BLaER1 treated with 17β-estradiol and CSF1 and Interleukin-3, amounts not matched to agents 10 nM and 100 nM (cell line): ENCODE measurements around the gene ZFAND2B.

Experiments used
- H3K27ac ChIP-seq, 11 experiments: shearing (Covaris generic); formaldehyde crosslinking; 2 replicates each; pipeline ENCODE4 v1.8.1; 2022
- H3K27me3 ChIP-seq, 11 experiments: shearing (Covaris generic); formaldehyde crosslinking; 2 replicates each; pipeline ENCODE4 v1.8.1; 2022
- H3K36me3 ChIP-seq, 11 experiments: shearing (Covaris generic); formaldehyde crosslinking; 2 replicates each; pipeline ENCODE4 v1.8.1; 2022
- H3K4me1 ChIP-seq, 10 experiments: shearing (Covaris generic); formaldehyde crosslinking; 2 replicates each; pipeline ENCODE4 v1.8.1; 2022
- H3K4me2 ChIP-seq, 11 experiments: shearing (Covaris generic); formaldehyde crosslinking; 2 replicates each; pipeline ENCODE4 v1.8.1; 2022
- H3K4me3 ChIP-seq, 10 experiments: shearing (Covaris generic); formaldehyde crosslinking; 2 replicates each; pipeline ENCODE4 v1.8.1; 2022
- H3K9ac ChIP-seq, 11 experiments: shearing (Covaris generic); formaldehyde crosslinking; 2 replicates each; pipeline ENCODE4 v1.8.1; 2022
- H3K9me3 ChIP-seq, 11 experiments: shearing (Covaris generic); formaldehyde crosslinking; replicated peaks in 1 of 11; 2 replicates each; pipeline ENCODE4 v1.8.1; 2022
- H4K20me1 ChIP-seq, 11 experiments: shearing (Covaris generic); formaldehyde crosslinking; 2 replicates each; pipeline ENCODE4 v1.8.1; 2022
- Cebpa-rat ChIP-seq, 11 experiments: shearing (Covaris generic); IDR thresholded peaks; 2 replicates each; pipeline ENCODE4 v1.8.1; 2022

The ZFAND2B gene

GRCh38 chr2:219177552-219178376 lies 28.8 kb upstream of the ZFAND2B start, which contains the start of gene RETREG2:
RETREG2 (plus strand) TSS chr2:219178275; CDS start chr2:219178353, 78 bp downstream.
- peaks cover 32 to 73% (median 61%) of the 10 kb centered on the region in 11 experiments; a peak in 17 of 22 replicates for H4K20me1 ChIP-seq
- peak within 1 kb of the TSS; percentile 87 to 97 (median 91) for H3K9ac ChIP-seq
- H3K4me2 ChIP-seq = peak within 1 kb of the TSS; percentile 85 to 100 (median 96)
- H3K27me3 ChIP-seq = no peaks in the 10 kb centered on the region
- peak within 1 kb of the TSS; percentile 75 to 89 (median 82) for H3K4me3 ChIP-seq
- no peak for TF ChIP-seq Cebpa-rat (IDR thresholded peaks at IDR 0.05)
- peaks cover 57 to 71% (median 64%) of the 10 kb centered on the region in 10 experiments for H3K4me1 ChIP-seq
- H3K36me3 ChIP-seq = peaks cover 57 to 65% (median 61%) of the 10 kb centered on the region in 11 experiments
- peak within 1 kb of the TSS; percentile 92 to 99 (median 97) for H3K27ac ChIP-seq
- no peaks in the 10 kb centered on the region for H3K9me3 ChIP-seq

DNA sequence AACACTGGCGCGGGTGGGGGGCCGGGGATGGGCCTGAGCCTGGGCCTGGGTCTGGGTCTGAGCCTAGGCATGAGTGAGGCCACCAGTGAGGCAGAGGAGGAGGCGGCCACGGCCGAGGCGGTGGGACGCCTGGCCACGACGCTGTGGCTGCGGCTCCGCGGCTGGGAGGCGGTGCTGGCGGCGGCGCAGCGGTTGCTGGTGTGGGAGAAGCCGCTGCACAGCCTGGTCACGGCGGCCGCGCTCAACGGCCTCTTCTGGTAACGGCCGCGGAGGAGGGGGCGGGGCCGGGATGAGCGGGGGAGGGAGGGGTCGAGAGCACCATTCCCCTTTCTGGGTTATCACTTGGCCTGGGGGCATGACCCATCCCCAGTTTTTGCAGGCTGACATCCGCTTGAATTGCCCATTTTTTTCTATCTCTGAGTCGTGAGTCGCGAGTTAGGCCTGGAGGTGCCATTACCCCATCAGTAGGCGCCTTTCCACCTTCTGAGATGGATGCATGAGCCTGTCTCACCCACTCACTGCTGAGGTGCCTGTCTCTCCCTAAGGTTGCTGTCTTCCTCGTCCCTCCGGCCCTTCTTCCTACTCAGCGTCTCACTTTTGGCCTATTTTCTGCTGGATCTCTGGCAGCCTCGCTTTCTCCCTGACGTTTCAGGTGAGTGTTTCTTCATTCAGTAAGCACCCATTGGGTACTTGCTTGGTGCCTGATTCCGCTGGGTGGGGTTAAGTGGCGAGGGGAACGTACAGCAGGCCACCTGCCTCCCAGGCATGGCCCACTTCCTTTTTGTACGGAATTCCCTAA lies 28.0 kb upstream of the ZFAND2B start:
- Histone ChIP-seq H3K4me3 (peak overlapping the region; percentile 75 to 89 (median 82)), H3K27ac (peak overlapping the region; percentile 92 to 99 (median 97)), H3K9me3 (no peaks in the 10 kb centered on the region), H3K9ac (peak overlapping the region; percentile 87 to 97 (median 91)), H3K4me1 (peaks cover 58 to 71% (median 68%) of the 10 kb centered on the region in 10 experiments), H3K36me3 (peaks cover 57 to 65% (median 61%) of the 10 kb centered on the region in 11 experiments), H4K20me1 (peaks cover 30 to 73% (median 64%) of the 10 kb centered on the region in 11 experiments; a peak in 17 of 22 replicates), H3K4me2 (peak overlapping the region; percentile 85 to 100 (median 96)), H3K27me3 (no peaks in the 10 kb centered on the region)
- no peak for TF ChIP-seq Cebpa-rat (IDR thresholded peaks at IDR 0.05)

DNA sequence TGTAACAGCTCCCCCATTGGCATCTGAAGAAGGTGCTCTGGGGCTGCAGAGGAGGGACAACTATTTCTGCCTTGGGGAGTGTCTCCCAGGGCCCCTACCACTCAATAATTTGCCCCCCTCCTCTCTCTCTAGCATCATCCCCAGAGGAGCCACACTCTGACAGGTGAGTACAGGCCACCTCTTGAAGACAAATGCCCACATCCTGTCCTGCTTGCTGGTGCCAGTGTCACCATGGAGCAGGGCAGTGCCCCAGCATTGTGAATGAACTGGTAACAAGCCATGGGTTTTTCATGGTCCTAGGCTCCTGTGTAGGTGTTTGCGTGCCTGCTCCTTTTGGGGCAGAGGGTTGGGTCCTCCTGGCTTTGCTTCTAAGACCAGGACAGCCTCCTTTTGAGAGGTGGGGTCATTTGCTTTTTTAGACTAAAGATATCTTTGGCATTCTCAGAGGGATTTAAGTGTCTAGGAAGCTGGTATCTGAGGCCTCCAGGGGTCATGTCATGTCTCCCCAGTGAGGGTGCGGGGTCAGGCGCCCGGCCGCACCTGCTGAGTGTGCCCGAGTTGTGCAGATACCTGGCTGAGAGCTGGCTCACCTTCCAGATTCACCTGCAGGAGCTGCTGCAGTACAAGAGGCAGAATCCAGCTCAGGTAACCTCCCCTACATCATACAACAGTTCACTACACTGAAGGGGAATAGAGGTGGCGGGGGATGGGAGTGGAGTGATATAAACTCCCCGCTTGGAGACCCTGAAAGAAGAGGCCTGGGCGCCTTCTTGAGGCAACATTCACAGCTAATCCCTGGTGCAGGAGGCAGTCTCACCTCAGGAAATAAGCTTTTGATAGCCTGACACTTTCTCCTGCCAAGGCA lies 26.7 kb upstream of the ZFAND2B start:
- Histone ChIP-seq H3K27ac (no peak overlapping the region), H3K9me3 (no peaks in the 10 kb centered on the region), H3K4me1 (peaks cover 52 to 65% (median 60%) of the 10 kb centered on the region in 10 experiments), H3K27me3 (no peaks in the 10 kb centered on the region), H3K9ac (peak overlapping the region in 10 of 11 experiments; percentile 19 to 97 (median 92); a peak in 15 of 22 replicates), H4K20me1 (peaks cover 28 to 70% (median 53%) of the 10 kb centered on the region in 11 experiments; a peak in 17 of 22 replicates), H3K4me2 (peak overlapping the region; percentile 85 to 100 (median 96)), H3K36me3 (peaks cover 54 to 65% (median 61%) of the 10 kb centered on the region in 11 experiments), H3K4me3 (peak overlapping the region in 9 of 10 experiments; percentile 79 to 89 (median 83); a peak in 15 of 20 replicates)
- TF ChIP-seq Cebpa-rat (IDR thresholded peaks at IDR 0.05) = no peak

DNA sequence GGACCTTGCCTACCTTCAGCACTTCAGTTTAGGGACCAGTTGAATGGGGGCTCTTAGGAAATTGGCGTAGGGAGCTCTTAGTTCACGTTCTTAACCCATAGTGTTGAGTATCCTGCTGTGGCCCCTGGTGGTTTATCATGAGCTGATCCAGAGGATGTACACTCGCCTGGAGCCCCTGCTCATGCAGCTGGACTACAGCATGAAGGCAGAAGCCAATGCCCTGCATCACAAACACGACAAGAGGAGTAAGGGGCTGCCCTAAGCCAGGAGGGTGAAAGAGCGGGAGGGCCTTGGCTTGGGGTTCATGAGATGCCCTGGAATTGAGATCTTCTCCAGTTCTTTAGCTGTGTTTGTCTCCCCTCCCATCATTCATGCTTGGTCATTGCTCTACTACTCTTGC lies 25.6 kb upstream of the ZFAND2B start:
- H3K4me3 ChIP-seq = no peak overlapping the region
- H3K4me2 ChIP-seq = peak overlapping the region in 8 of 11 experiments; percentile 4 to 100 (median 72); a peak in 14 of 22 replicates
- H3K9me3 ChIP-seq = no peaks in the 10 kb centered on the region
- H3K4me1 ChIP-seq = peaks cover 40 to 54% (median 49%) of the 10 kb centered on the region in 10 experiments
- peak overlapping the region in 4 of 11 experiments; percentile 5 to 55 (median 34); a peak in 2 of 22 replicates for H3K9ac ChIP-seq
- H3K27me3 ChIP-seq = no peaks in the 10 kb centered on the region
- TF ChIP-seq Cebpa-rat (IDR thresholded peaks at IDR 0.05) = no peak
- H4K20me1 ChIP-seq = peaks cover 28 to 59% (median 48%) of the 10 kb centered on the region in 11 experiments; a peak in 17 of 22 replicates
- H3K27ac ChIP-seq = no peak overlapping the region
- H3K36me3 ChIP-seq = peaks cover 54 to 67% (median 64%) of the 10 kb centered on the region in 11 experiments

GRCh38 chr2:219181531-219181930 lies 25.1 kb upstream of the ZFAND2B start:
- Histone ChIP-seq H3K27ac (peak overlapping the region in 7 of 11 experiments; percentile 12 to 54 (median 27); a peak in 7 of 22 replicates), H3K36me3 (peaks cover 54 to 69% (median 65%) of the 10 kb centered on the region in 11 experiments), H3K9ac (peak overlapping the region in 10 of 11 experiments; percentile 4 to 65 (median 42); a peak in 11 of 22 replicates), H3K4me1 (peaks cover 40 to 52% (median 48%) of the 10 kb centered on the region in 10 experiments), H3K27me3 (no peaks in the 10 kb centered on the region), H3K9me3 (no peaks in the 10 kb centered on the region), H4K20me1 (peaks cover 28 to 58% (median 47%) of the 10 kb centered on the region in 11 experiments; a peak in 17 of 22 replicates), H3K4me2 (peak overlapping the region; percentile 14 to 100 (median 45); a peak in 20 of 22 replicates), H3K4me3 (peak overlapping the region in 1 of 10 experiments; percentile 37; a peak in 1 of 20 replicates)
- no peak for TF ChIP-seq Cebpa-rat (IDR thresholded peaks at IDR 0.05)

DNA sequence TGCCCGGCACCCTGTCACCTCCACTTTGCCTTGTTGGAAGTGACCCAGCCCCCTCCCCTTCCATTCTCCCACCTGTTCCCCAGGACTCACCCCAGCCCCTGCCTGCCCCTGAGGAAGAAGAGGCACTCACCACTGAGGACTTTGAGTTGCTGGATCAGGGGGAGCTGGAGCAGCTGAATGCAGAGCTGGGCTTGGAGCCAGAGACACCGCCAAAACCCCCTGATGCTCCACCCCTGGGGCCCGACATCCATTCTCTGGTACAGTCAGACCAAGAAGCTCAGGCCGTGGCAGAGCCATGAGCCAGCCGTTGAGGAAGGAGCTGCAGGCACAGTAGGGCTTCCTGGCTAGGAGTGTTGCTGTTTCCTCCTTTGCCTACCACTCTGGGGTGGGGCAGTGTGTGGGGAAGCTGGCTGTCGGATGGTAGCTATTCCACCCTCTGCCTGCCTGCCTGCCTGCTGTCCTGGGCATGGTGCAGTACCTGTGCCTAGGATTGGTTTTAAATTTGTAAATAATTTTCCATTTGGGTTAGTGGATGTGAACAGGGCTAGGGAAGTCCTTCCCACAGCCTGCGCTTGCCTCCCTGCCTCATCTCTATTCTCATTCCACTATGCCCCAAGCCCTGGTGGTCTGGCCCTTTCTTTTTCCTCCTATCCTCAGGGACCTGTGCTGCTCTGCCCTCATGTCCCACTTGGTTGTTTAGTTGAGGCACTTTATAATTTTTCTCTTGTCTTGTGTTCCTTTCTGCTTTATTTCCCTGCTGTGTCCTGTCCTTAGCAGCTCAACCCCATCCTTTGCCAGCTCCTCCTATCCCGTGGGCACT lies 24.0 kb upstream of the ZFAND2B start:
- Histone ChIP-seq H3K9ac (peak overlapping the region in 10 of 11 experiments; percentile 4 to 65 (median 39); a peak in 11 of 22 replicates), H3K36me3 (peaks cover 54 to 69% (median 65%) of the 10 kb centered on the region in 11 experiments), H3K27me3 (no peaks in the 10 kb centered on the region), H3K4me1 (peaks cover 40 to 49% (median 45%) of the 10 kb centered on the region in 10 experiments), H3K4me2 (peak overlapping the region; percentile 14 to 100 (median 45); a peak in 20 of 22 replicates), H3K9me3 (no peaks in the 10 kb centered on the region), H4K20me1 (peaks cover 28 to 58% (median 47%) of the 10 kb centered on the region in 11 experiments; a peak in 17 of 22 replicates), H3K27ac (peak overlapping the region in 8 of 11 experiments; percentile 12 to 54 (median 32); a peak in 9 of 22 replicates), H3K4me3 (peak overlapping the region in 3 of 10 experiments; percentile 25 to 37 (median 30); a peak in 4 of 20 replicates)
- TF ChIP-seq Cebpa-rat (IDR thresholded peaks at IDR 0.05) = no peak
